Astrocyte (in vitro differentiated cells and primary cell): ENCODE measurements around the gene CSMD2.

Experiments
- EZH2 ChIP-seq: IDR thresholded peaks from 2 replicates; pipeline ENCODE4 v1.6.1; 2012; ENCODE audit warnings: mild to moderate bottlenecking, low read length, inconsistent platforms; ENCODE audit not compliant: insufficient read depth
- TF ChIP-seq, protein P1 (sequence below): IDR thresholded peaks from 2 replicates; pipeline ENCODE4 v1.5.1; 2011; ENCODE audit warnings: low read depth, mild to moderate bottlenecking, inconsistent platforms, low read length, moderate library complexity; ENCODE audit not compliant: insufficient read depth

DNA sequence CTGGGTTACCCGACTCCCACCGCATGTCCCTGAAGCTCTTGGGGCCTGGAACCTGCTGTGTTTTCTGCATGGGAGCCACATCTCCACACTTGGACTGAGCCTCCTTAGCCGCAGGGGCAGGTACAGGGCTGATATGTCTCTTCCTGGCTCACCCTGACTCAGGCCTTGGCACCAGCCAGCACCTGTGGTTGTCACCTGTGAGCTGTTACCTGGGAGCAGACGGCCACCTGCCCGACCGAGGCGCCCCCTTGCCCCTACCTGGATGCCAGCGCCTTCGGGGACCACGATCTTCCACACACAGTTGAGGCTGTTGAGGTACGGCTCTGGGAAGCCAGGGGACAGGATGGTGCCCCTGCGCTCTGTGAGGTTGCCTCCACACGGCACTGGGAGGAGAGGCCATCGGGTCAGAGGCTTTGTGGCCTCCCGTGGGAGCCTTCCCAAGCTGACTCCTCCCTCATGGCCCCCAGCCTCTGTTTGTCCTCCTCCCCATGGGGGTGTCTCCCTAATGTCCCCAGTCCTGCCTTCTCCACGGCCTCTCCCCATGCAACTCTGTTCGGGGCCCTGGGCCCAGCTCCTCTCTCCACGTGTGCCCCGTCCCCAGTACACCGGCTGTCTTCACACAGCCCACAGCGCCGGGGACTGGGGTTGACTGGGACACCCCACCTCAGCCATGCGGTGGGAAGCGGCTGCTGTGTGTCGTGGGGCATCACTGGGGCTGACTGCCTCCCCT is 540.6 kb downstream of the CSMD2 start:
- TF ChIP-seq, protein P1, sequence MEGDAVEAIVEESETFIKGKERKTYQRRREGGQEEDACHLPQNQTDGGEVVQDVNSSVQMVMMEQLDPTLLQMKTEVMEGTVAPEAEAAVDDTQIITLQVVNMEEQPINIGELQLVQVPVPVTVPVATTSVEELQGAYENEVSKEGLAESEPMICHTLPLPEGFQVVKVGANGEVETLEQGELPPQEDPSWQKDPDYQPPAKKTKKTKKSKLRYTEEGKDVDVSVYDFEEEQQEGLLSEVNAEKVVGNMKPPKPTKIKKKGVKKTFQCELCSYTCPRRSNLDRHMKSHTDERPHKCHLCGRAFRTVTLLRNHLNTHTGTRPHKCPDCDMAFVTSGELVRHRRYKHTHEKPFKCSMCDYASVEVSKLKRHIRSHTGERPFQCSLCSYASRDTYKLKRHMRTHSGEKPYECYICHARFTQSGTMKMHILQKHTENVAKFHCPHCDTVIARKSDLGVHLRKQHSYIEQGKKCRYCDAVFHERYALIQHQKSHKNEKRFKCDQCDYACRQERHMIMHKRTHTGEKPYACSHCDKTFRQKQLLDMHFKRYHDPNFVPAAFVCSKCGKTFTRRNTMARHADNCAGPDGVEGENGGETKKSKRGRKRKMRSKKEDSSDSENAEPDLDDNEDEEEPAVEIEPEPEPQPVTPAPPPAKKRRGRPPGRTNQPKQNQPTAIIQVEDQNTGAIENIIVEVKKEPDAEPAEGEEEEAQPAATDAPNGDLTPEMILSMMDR: no peak
- TF ChIP-seq EZH2: no peak
